GM23248 (cell line): ENCODE results near the gene ACTN1.

Experiments
- EZH2 ChIP-seq: fragments of 200-600 bp; sonication (generic); IDR thresholded peaks from 2 replicates; pipeline ENCODE4 v1.6.1; 2018; ENCODE audit warnings: antibody characterized with exemption, mild to moderate bottlenecking; ENCODE audit not compliant: insufficient read depth, poor library complexity, severe bottlenecking
- EZH2phosphoT487 ChIP-seq: fragments of 200-600 bp; sonication (generic); IDR thresholded peaks from 2 replicates; pipeline ENCODE4 v1.6.1; 2018; ENCODE audit warnings: antibody characterized with exemption, moderate library complexity, mild to moderate bottlenecking, low read depth; ENCODE audit not compliant: insufficient read depth

- TF ChIP-seq EZH2phosphoT487 (no peak), EZH2 (no peak)
Measured at GRCh38 chr14:68871392-68871791, 107.7 kb downstream of the ACTN1 start.
